ENCODE measurements around the gene TMEM97. TPM values are rescaled to one million over a fixed set of nuclear protein-coding genes. Genes with fewer than 3 reads are reported as not detected.

The TMEM97 gene
- total and polyA plus RNA-seq, 4 donors = 23.5 to 62.6 (median 38.8) TPM

DNA sequence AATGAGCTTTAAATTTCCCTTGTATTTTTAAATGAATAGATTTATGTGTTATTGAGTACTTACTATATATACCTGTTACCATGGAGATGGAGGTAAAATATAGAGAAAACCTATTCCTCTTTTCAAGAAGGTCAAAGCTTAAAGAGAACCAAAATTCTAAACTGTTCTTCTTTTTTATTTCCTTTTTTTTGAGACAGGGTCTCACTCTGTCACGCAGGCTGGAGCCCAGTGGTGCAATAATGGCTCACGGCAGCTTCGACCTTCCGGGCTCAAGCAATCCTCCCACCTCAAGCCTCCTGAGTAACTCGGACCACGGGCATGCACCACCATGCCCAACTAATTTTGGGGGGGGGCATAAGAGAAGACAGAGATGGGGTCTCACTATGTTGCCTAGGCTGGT is 25.0 kb upstream of the TMEM97 start:
- no peaks in the 10 kb centered on the region for H3K9me3 ChIP-seq (ENCODE audit: control insufficient read depth in 4 of 4, insufficient read depth in 3 of 4, low read length in 3 of 4)
- ATAC-seq (ENCODE audit: insufficient read depth, low FRiP score) (no peak), DNase-seq (no peak)
- H3K27me3 ChIP-seq (ENCODE audit: control insufficient read depth in 3 of 3, insufficient read depth in 3 of 3, low read length in 2 of 3) = no peaks in the 10 kb centered on the region
- no peaks in the 10 kb centered on the region for H3K36me3 ChIP-seq (ENCODE audit: control insufficient read depth in 4 of 4, insufficient read depth in 4 of 4, low read length in 4 of 4)
- H3K4me1 ChIP-seq (ENCODE audit: control insufficient read depth in 5 of 5, insufficient read depth in 5 of 5, low read length in 5 of 5) = no peaks in the 10 kb centered on the region
- 33 to 70% methylated on average over 6 of the region's 6 CpGs for WGBS, 2 donors
- no peak overlapping the region for H3K9ac ChIP-seq (ENCODE audit: insufficient read depth in 1 of 2, low read length in 2 of 2)
- H3K27ac ChIP-seq (ENCODE audit: low read depth in 1 of 2, low read length in 1 of 2) = no peak overlapping the region
- TF ChIP-seq, protein P1, sequence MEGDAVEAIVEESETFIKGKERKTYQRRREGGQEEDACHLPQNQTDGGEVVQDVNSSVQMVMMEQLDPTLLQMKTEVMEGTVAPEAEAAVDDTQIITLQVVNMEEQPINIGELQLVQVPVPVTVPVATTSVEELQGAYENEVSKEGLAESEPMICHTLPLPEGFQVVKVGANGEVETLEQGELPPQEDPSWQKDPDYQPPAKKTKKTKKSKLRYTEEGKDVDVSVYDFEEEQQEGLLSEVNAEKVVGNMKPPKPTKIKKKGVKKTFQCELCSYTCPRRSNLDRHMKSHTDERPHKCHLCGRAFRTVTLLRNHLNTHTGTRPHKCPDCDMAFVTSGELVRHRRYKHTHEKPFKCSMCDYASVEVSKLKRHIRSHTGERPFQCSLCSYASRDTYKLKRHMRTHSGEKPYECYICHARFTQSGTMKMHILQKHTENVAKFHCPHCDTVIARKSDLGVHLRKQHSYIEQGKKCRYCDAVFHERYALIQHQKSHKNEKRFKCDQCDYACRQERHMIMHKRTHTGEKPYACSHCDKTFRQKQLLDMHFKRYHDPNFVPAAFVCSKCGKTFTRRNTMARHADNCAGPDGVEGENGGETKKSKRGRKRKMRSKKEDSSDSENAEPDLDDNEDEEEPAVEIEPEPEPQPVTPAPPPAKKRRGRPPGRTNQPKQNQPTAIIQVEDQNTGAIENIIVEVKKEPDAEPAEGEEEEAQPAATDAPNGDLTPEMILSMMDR (IDR thresholded peaks at IDR 0.05; ENCODE audit: control extremely low read depth, extremely low read depth) = no peak
- no peak overlapping the region for H3K4me3 ChIP-seq

- DNase-seq (no peak), ATAC-seq (ENCODE audit: insufficient read depth, low FRiP score) (no peak)
- Histone ChIP-seq H3K9ac (ENCODE audit: insufficient read depth in 1 of 2, low read length in 2 of 2) (no peak overlapping the region), H3K27ac (ENCODE audit: low read depth in 1 of 2, low read length in 1 of 2) (no peak overlapping the region), H3K27me3 (ENCODE audit: control insufficient read depth in 3 of 3, insufficient read depth in 3 of 3, low read length in 2 of 3) (no peaks in the 10 kb centered on the region), H3K4me3 (no peak overlapping the region), H3K4me1 (ENCODE audit: control insufficient read depth in 5 of 5, insufficient read depth in 5 of 5, low read length in 5 of 5) (no peaks in the 10 kb centered on the region), H3K9me3 (ENCODE audit: control insufficient read depth in 4 of 4, insufficient read depth in 3 of 4, low read length in 3 of 4) (no peaks in the 10 kb centered on the region), H3K36me3 (ENCODE audit: control insufficient read depth in 4 of 4, insufficient read depth in 4 of 4, low read length in 4 of 4) (no peaks in the 10 kb centered on the region)
- WGBS, 2 donors = 68 to 86% methylated on average over 3 of the region's 3 CpGs
- TF ChIP-seq, protein P1 (IDR thresholded peaks at IDR 0.05; ENCODE audit: control extremely low read depth, extremely low read depth) = no peak
Observed at GRCh38 chr17:28295677-28296578, 23.1 kb upstream of the TMEM97 start.

- Histone ChIP-seq H3K4me1 (ENCODE audit: control insufficient read depth in 5 of 5, insufficient read depth in 5 of 5, low read length in 5 of 5) (no peaks in the 10 kb centered on the region), H3K27ac (ENCODE audit: low read depth in 1 of 2, low read length in 1 of 2) (no peak overlapping the region), H3K36me3 (ENCODE audit: control insufficient read depth in 4 of 4, insufficient read depth in 4 of 4, low read length in 4 of 4) (no peaks in the 10 kb centered on the region), H3K4me3 (no peak overlapping the region), H3K27me3 (ENCODE audit: control insufficient read depth in 3 of 3, insufficient read depth in 3 of 3, low read length in 2 of 3) (no peaks in the 10 kb centered on the region), H3K9me3 (ENCODE audit: control insufficient read depth in 4 of 4, insufficient read depth in 3 of 4, low read length in 3 of 4) (no peaks in the 10 kb centered on the region), H3K9ac (ENCODE audit: insufficient read depth in 1 of 2, low read length in 2 of 2) (no peak overlapping the region)
- DNase-seq (no peak), ATAC-seq (ENCODE audit: insufficient read depth, low FRiP score) (no peak)
- TF ChIP-seq, protein P1 (IDR thresholded peaks at IDR 0.05; ENCODE audit: control extremely low read depth, extremely low read depth) = no peak
- WGBS, 2 donors = 88 to 89% methylated on average over 3 of the region's 3 CpGs
Observed at GRCh38 chr17:28298449-28298848, 20.6 kb upstream of the TMEM97 start.

Data from lung (tissue), 12 donors.